IPS-NIHi7 (cell line): ENCODE measurements around the gene TBPL2.
"Not testable (repeated sequence)": the region's sequence is repeated elsewhere in the genome, so short reads cannot be mapped to it uniquely, and the experiment has no call there.

ENCODE experiments used
- DNase-seq: peaks from one replicate; pipeline ENCODE4 v3.0.0; 2012; ENCODE audit warnings: mixed read lengths; ENCODE audit errors: extremely low spot score

Gene TBPL2

DNA sequence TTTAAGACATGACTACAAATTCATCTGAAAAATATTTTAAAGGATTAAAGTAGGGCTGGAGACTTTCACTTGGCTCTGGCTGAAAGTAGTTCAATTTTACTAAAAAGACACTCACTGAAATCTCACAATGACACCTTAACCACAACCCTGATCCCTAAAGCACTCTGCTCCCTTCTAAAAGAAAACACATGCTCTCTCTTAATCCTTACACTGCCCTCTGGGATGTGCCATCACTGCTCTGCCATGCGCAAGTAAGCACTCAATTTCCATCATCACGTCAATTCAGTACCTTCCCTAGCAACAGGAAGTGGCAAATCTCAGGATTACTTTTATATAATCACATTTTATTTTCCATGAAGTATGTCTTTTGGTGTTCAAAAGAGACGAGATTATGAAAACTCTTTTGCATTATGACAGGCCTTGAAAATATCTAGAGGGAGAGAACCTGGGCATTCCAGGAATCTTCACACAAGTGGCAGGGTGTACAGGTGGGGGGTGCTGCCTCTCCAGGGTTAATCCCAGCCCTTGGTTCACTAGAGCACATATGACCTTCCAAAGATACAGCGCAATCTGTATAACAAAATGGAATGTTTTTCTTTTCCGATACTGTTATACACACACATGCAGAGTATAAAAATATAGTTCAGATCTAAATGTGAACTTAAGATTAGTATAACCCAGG lies 36.1 kb downstream of the TBPL2 start:
- DNase-seq = no peak

- no peak for DNase-seq
Measured at GRCh38 chr14:55401751-55402150, 38.7 kb downstream of the TBPL2 start.

- no peak for DNase-seq
Measured at GRCh38 chr14:55399852-55400251, 40.6 kb downstream of the TBPL2 start.

DNA sequence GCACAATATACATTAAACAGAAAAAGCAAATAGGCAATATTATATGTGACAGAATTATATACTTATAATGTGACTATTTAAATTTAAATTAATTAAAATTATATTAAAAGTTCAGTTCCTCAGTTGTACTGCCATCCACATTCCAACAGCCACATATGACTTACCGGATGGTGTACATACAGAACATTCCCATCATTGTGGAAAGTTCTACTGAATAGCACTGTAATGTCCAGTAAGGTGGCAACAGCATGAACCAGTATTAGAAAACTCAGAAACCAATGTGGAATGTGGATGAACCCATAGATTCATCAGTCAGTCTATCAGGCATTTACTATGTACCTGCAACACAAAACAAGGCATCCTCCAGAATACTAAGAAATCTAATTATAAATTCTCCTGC lies 41.2 kb downstream of the TBPL2 start:
- DNase-seq = no peak

DNA sequence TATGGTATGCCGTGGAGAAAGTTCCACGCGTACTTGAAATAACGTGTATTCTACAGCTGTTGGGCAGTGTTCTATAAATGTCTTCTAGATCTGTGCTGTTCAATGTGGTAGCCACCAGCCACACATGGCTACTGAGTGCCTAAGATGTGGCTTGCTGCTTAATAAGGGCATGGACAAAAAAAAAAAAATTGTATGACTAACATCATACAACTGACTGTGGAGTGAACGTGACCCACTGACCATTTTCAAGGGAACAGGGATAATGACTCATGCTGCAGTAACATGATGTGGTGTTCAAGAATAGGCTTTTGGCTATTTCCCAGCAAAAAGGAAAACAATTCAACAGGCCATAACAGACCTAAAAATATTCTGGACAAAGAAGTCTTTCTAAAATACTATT lies 41.7 kb downstream of the TBPL2 start:
- no peak for DNase-seq

- no peak for DNase-seq
Measured at GRCh38 chr14:55389330-55389729, 51.1 kb downstream of the TBPL2 start.

DNA sequence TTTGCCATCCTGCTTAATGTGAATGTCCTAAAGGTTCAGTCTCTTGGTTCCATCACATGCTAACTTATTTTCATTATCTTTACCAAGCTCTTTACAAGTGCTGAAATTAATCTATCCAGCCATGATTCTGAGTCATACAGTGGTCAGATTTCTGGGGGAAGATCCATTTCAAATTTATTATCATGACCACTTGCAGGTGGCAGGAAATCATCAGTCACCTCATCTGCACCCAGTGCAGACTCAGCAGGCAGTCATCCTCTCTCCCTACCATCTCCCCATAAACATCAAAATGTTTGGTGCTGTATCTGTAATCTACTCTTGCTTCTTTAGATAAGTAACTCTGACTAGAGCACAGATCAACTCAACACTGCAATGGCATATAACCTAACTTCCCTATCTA lies 52.3 kb downstream of the TBPL2 start:
- DNase-seq = no peak

GRCh38 chr14:55387121-55387520 lies 53.3 kb downstream of the TBPL2 start:
- no peak for DNase-seq

DNA sequence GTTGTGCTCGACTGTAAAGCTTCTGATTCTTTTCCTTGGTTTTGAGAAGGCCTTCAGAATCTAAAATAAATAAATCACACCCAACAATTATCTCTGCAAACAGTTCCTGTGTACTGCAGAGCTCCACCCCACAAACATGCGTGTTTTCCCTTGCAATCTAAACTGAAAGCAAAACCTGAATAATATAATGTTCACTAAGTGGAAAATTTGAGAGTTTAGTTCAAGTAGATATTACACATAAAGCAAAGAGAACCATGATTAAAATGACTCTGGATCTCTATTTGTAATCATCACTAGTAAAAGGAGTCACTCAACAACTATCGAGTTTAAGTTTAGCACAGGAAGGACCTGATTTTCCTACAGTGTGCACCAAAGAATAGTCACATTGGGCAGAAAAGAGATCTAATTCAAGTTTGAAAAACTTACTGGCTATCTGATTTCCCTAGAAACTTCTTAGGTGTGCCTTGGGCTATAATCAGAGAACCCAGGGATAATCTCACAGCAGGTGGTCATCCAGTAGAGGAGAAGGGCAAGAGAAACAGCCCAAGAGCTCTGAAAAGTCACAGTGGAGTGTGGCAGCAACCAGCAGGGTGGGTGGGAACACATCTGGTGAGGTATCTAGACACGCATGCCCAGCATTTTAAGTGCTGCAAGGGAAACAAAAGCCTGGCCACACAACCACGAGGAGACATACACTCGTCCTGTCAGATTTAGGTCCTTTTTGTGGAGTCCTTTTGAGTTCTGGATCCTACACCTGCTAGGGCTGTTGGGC lies 54.2 kb downstream of the TBPL2 start:
- no peak for DNase-seq

DNA sequence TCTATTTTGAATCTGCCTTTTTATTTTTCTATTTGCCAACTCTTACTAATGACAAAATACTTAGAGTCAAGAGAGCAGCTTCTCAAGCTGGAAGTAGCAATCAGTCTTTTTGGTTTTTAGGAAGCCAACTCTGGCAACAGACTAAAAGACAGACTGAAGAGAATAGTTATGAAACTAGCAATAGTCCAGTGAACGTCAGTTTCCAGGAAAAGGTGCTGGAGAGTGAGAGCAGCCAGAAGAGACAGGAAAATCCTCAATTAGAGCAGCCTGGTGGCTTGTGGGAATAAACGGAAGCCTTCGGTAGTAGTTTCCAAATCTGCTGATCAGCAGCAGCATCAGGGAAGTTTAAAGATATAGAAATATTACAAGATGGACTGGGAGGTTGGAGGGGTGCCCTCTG lies 55.9 kb downstream of the TBPL2 start:
- no peak for DNase-seq

DNA sequence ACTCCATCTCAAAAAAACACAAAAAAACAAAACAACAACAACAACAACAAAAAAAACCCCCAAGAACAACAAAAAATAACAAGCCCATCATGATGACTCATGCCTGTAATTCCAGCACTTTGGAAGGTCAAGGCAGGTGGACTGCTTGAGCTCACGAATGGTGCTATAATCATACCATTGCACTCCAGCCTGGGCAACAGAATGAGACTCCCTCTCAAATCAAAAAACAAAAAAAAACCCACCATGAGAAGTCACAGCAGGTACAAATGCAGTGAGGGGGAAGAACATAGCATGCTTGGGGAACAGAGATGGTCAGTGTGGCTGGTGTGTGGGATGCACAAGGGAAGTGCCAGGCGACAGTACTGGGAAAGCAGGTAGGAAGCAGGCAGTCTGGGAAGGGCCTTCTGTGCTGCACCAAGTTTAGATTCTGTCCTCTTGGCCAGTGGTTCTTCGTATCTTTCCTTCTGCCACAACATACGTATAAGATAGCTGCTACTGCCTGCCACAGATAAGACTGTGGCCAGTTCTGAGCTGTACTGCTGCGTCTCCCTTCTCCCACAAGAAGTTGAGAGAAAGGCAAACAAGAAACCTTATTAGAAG lies 56.8 kb downstream of the TBPL2 start:
- no peak for DNase-seq

- DNase-seq = not testable (repeated sequence)
Measured at GRCh38 chr14:55383056-55383466, 57.4 kb downstream of the TBPL2 start.

DNA sequence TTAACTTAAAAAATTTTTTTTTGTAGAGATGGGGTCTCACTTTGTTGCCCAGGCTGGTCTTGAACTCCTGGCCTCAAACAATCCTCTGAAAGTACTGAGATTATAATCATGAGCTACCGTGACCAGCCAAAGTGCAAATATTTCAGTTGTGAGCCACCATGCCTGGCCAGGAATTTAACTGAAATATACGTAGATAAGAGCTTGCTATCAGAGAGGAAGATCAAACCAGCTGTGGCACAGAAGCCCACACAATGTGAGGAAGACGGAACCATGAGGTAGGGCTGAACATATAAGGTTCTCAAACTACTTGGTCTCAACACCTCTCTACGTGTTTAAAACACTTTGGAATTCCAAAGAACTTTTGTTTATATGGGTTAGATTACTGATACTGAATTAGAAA lies 57.9 kb downstream of the TBPL2 start:
- no peak for DNase-seq

DNA sequence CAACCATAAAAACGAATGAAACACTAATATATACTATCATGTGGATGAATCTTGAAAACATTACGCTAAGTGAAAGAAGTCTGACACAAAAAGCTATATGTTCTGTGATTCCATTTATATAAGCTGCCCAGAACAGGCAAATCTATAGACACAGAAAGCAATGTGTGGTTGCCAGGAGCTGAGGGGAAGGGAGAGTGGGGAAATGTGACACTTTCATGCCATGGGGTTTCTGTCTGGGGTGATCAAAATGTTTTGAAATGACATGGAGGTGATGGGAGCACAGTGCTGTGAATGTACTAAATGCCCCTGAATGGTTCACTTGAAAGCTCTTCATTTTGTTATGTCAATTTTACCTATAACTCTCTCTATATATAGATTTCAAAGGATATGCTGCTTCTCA lies 58.9 kb downstream of the TBPL2 start:
- no peak for DNase-seq

DNA sequence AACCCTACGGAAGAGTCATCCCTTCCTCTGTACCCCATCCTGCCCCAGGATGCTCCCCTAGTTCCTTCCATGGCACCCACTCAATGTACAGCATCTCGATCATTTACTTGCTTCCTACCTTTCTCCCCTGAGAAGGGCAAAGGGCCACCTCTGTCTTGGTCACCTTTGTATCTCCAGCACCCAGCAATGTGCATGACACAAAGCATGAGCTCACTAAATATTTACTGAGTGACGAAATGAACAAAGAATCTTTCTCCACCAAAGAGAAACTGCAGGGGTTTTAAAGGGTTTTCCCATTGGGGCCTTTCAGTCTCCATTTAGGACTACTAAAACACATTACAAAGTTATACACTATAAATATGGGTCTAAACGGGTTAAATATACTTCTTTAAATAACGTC lies 59.4 kb downstream of the TBPL2 start:
- DNase-seq = no peak

- no peak for DNase-seq
Measured at GRCh38 chr14:55377236-55377635, 63.2 kb downstream of the TBPL2 start.

- no peak for DNase-seq
Measured at GRCh38 chr14:55374771-55375170, 65.6 kb downstream of the TBPL2 start.

- DNase-seq = no peak
Measured at GRCh38 chr14:55373784-55374705, 66.4 kb downstream of the TBPL2 start.

GRCh38 chr14:55372825-55373224 lies 67.6 kb downstream of the TBPL2 start:
- DNase-seq = no peak

- DNase-seq = no peak
Measured at GRCh38 chr14:55372423-55372822, 68.0 kb downstream of the TBPL2 start.

- DNase-seq = no peak
Measured at GRCh38 chr14:55370883-55371455, 69.4 kb downstream of the TBPL2 start.

GRCh38 chr14:55366271-55366670 lies 74.1 kb downstream of the TBPL2 start:
- DNase-seq = no peak
